ENCODE measurements around the gene CDC123.
"Not testable (repeated sequence)": the region's sequence is repeated elsewhere in the genome, so short reads cannot be mapped to it uniquely, and the experiment has no call there.

The CDC123 gene

DNA sequence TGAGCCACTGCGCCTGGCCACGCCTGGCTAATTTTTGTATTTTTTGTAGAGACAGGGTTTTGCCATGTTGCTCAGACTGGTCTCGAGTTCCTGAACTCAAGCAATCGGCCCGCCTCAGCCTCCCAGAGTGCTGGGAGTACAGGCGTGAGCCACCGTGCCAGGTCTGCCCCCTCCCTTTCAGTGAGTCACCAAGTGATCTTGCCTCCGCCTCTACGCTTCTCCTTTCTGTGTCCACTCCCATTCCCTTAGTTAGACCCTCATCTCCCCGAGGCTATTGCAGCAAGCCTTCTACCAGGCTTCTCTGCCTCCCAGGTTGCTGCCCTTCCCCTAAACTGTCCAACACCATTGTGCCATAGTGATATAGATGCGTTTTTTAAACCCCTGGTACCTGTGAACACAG is 32.9 kb downstream of the CDC123 start:
- in situ Hi-C loops (cut with MboI; ENCODE audit: low sequenced_read_pairs) = no loop called here

DNA sequence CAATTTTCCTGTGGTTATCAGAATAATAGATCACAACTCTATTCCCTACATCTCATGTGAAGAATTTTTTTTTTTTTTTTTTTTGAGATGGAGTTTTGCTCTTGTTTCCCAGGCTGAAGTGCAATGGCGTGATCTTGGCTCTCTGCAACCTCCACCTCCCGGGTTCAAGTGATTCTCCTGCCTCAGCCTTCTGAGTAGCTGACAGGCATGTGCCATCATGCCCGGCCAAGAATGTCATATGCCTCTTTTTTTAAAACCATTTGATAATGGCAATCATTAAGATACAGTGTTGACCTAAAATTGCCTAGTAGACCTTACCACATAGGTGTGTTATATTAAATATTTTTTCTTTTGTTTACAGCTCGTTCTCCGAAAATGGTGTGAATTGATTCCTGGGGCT is 38.7 kb downstream of the CDC123 start:
- in situ Hi-C loops (cut with MboI; ENCODE audit: low sequenced_read_pairs) = not testable (repeated sequence)

GRCh38 chr10:12235116-12235694 is 39.2 kb downstream of the CDC123 start:
- in situ Hi-C loops (cut with MboI; ENCODE audit: low sequenced_read_pairs) = no loop called here

- in situ Hi-C loops (cut with MboI; ENCODE audit: low sequenced_read_pairs) = no loop called here
Measured at GRCh38 chr10:12235796-12236195, 39.8 kb downstream of the CDC123 start.

GRCh38 chr10:12237265-12238220 is 41.6 kb downstream of the CDC123 start:
- in situ Hi-C loops (cut with MboI; ENCODE audit: low sequenced_read_pairs) = no loop called here

DNA sequence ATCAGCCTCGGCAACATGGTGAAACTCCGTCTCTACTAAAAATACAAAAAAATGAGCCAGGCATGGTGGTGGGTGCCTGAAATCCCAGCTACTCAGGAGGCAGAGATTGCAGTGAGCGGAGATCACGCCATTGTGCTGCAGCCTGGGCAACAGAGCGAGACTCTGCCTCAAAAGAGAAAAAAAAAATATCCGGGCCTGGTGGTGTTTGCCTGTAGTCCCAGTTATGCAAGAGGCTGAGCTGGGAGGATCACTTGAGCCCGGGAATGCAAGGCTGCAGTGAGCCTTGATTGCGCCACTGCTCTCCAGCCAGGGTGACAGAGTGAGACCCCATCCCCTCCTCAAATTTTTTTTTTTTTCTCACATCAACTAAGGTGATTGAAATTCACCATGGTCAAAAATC is 42.8 kb downstream of the CDC123 start:
- in situ Hi-C loops (cut with MboI; ENCODE audit: low sequenced_read_pairs) = no loop called here

DNA sequence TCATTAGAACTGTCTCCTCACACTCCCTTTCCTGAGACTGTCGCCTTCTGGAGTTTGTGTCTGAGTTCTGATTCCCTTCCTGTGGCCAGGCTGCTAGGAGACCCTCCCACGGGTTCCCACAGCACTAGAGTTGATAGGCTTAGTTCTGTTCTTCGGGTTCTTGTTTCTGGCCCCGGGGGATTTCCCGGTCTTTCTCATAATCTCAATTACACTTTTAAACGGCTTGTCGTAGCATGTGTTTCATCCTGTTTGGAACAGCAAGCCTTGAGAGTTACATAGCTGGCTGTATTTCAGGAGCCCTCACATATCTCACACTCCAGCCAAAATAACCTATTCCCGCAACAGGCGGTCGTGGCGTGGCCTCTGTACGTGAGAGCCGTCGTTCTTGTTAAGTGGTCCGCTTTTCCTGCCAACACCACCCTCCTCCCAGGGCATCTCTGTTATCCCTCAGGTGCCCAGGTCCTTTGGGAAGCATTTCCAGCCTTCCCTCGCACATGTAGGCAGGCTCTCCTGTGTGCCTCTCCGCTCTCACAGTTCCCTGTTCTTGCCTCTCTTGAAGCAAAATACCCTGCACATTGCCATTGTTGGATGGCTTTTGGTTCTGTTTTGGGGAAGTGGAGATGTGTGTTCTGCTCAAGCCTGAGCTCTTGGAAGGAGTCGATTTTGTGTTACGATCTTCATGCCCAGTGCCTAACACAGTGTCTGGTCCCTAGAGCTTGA is 46.0 kb downstream of the CDC123 start:
- in situ Hi-C loops (cut with MboI; ENCODE audit: low sequenced_read_pairs) = no loop called here

DNA sequence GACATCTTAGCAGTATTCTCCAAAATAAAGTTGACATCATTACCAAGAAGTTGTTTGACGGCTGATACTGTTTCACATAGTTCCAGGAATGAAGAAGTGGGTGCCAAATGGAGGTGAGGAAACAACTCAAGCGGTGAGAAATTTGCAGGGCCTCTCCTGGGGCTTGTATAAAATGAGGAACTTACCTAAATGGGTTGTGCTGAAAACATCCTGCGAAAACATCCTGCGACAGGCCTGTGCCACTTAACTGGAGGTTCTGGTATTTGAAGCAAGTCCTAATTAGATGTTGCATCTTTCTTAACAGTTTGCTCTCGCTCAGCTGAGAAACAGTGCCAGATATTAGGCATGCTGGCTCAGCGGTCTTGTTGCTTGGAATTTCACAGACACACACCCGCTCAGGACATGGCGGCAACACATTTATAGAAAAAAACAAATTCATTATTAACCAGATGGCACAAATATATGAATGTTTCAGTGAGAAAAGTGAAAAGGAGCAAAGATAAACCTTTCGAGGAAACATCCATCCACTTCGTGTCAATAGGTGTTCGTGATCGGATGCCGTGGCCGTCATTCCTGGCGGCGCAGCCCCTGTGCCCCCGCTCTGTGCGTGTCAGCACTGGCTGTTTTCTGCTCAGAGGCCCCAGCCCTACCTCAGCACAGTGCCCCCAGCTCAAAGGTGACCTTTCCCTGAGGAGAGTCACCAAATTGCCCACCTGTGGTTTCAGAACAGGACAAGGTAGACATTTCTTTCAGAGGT is 48.1 kb downstream of the CDC123 start:
- in situ Hi-C loops (cut with MboI; ENCODE audit: low sequenced_read_pairs) = no loop called here

- in situ Hi-C loops (cut with MboI; ENCODE audit: low sequenced_read_pairs) = no loop called here
Measured at GRCh38 chr10:12250181-12250580, 54.2 kb downstream of the CDC123 start.

DNA sequence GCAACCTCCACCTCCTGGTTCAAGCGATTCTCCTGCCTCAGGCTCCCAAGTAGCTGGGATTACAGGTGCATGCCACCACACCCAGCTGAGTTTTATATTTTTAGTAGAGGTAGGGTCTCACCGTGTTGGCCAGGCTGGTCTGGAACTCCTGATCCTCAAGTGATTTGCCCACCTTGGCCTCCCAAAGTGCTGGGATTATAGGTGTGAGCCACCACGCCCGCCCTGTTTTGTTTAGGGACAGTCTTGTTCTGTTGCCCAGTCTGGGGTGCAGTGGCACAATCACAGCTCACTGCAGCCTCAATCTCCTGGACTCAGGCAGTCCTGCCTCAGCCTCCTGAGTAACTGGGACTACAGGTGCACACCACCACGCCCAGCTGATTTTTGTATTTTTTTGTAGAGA is 54.7 kb downstream of the CDC123 start:
- in situ Hi-C loops (cut with MboI; ENCODE audit: low sequenced_read_pairs) = not testable (repeated sequence)

- in situ Hi-C loops (cut with MboI; ENCODE audit: low sequenced_read_pairs) = no loop called here
Measured at GRCh38 chr10:12251581-12251980, 55.6 kb downstream of the CDC123 start.

GRCh38 chr10:12252882-12253546 is 57.0 kb downstream of the CDC123 start:
- in situ Hi-C loops (cut with MboI; ENCODE audit: low sequenced_read_pairs) = no loop called here

GRCh38 chr10:12255048-12255447 is 59.1 kb downstream of the CDC123 start:
- in situ Hi-C loops (cut with MboI; ENCODE audit: low sequenced_read_pairs) = no loop called here

DNA sequence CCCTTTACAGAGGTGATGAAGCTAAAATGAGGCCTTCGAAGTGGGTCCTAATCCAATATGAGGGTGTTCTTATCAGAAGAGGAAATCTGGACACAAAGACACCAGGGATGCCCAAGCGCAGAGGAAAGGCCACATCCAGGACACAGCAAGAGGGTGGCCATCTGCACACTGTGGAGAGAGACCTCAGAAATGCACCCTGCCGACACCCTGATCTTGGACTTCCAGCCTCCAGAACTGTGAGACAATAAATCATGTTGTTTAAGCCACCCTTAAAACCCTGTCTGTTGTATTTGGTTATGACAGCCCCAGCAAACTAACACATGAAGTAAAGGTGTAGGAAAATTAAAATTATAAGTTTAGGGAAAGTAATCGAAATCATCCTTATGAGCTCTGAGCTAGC is 64.0 kb downstream of the CDC123 start:
- in situ Hi-C loops (cut with MboI; ENCODE audit: low sequenced_read_pairs) = loop anchor here (10.0 kb wide), 1 partner anchor 395 kb away; no protein-coding TSS in a partner anchor

- in situ Hi-C loops (cut with MboI; ENCODE audit: low sequenced_read_pairs) = loop anchor here (10.0 kb wide), 1 partner anchor 392 kb away; no protein-coding TSS in a partner anchor
Measured at GRCh38 chr10:12262278-12262981, 66.4 kb downstream of the CDC123 start.

DNA sequence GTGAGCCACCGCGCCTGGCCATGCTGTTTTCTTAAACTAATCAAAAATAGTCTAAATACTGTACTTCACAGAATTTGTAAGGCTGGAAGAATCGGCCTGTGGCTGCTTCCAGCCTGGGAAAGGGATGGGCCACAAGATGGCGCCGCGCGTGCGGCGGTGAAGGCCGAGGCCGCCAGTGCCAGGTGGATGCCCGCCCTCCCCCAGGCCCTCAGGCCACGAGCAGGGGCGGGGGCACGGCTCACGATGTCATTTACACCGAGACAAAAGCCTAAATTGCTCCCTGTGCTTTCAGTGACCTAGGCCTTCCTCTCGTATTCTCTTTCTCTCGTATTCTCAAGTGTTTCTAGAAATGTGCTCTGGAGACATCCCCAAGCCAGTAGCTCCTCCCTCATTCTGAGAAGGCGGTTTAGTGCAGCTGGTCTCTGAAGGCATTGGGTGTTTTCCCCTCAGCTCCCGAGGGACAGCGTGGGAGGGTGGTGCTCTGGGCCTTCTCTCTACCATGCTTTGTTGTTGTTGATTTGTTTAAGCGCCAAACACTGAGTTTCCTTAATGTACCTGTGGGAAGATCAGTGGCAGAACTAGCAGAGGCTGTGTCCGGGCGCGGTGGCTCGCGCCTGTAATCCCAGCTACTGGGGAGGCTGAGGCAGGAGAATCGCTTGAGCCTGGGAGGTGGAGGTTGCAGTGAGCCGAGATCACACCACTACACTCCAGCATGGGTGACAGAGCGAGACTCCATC is 68.4 kb downstream of the CDC123 start:
- in situ Hi-C loops (cut with MboI; ENCODE audit: low sequenced_read_pairs) = loop anchor here (10.0 kb wide), 1 partner anchor 390 kb away; no protein-coding TSS in a partner anchor

- in situ Hi-C loops (cut with MboI; ENCODE audit: low sequenced_read_pairs) = loop anchor here (10.0 kb wide), 1 partner anchor 386 kb away; no protein-coding TSS in a partner anchor
Measured at GRCh38 chr10:12269056-12269455, 73.1 kb downstream of the CDC123 start.

DNA sequence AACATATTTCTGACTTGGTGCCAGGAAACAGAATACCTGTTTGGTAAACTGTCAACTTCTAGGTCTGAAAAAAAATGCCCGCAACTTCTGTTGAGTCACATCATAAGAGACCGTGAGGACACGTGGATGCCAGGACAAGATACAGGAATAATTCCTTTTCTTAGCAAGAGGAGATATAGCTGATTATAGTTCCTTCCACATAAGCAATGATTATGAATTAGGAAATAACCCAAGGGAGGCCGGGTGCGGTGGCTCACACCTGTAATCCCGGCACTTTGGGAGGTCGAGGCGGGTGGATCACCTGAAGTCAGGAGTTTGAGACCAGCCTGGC is 75.2 kb downstream of the CDC123 start:
- in situ Hi-C loops (cut with MboI; ENCODE audit: low sequenced_read_pairs) = no loop called here

- in situ Hi-C loops (cut with MboI; ENCODE audit: low sequenced_read_pairs) = not testable (repeated sequence)
Measured at GRCh38 chr10:12277862-12278261, 81.9 kb downstream of the CDC123 start.

Measured in HL-60/S4 treated with phorbol 12-myristate 13-acetate at 8.2 ng/mL for 4 days and 3 days (cell line).